ENCODE measurements around the gene SERPINA4.

Gene SERPINA4

DNA sequence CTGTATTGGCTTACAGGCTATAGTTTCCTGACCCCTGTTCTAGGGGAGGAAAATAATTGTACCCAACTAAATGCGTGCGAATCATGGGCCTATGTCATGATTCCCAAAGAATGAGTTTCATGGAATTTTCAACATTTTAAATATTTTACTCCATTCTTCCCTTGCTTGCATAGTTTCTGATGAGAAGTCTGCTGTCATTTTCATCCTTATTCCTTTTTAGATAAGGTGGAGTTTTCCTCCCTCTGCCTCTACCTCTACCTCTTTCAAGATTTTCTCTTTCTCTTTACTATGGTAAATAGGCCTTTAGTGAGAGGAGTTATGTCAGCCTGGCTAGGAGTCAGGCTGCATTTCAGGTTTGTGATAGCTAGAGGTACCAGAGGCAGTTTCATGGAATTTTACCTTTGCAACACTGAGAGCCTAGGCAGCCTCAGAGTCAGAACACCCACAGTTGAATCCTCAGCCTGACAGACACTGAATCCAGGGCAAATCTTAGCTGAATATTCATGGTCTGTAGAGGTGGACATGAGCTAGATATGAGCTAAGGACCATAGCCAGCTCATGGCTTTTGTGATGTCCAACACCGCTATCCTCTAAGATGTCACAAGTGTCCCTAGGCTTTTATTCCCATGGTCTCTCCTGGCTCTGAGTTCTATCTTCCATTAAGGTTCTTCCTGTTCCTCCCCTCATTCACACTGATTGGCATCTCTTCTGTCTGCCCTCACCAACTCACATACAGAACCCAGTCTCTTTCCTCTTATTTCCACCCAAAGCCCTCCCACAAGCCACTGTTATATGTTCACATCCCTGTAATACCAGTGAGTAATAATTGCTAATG, 57.0 kb downstream of the SERPINA4 start:
- no peak for DNase-seq

- no peak for DNase-seq
These were observed 58.1 kb downstream of the SERPINA4 start for GRCh38 chr14:94619297-94619696.
